ENCODE measurements around the gene NACC2. TPM values are rescaled to one million over a fixed set of nuclear protein-coding genes. Genes with fewer than 3 reads are reported as not detected.
"Not testable (repeated sequence)": the region's sequence is repeated elsewhere in the genome, so short reads cannot be mapped to it uniquely, and the experiment has no call there.

The NACC2 gene
- total RNA-seq, 2 experiments from 2014 or later: 5.3 to 5.6 TPM

DNA sequence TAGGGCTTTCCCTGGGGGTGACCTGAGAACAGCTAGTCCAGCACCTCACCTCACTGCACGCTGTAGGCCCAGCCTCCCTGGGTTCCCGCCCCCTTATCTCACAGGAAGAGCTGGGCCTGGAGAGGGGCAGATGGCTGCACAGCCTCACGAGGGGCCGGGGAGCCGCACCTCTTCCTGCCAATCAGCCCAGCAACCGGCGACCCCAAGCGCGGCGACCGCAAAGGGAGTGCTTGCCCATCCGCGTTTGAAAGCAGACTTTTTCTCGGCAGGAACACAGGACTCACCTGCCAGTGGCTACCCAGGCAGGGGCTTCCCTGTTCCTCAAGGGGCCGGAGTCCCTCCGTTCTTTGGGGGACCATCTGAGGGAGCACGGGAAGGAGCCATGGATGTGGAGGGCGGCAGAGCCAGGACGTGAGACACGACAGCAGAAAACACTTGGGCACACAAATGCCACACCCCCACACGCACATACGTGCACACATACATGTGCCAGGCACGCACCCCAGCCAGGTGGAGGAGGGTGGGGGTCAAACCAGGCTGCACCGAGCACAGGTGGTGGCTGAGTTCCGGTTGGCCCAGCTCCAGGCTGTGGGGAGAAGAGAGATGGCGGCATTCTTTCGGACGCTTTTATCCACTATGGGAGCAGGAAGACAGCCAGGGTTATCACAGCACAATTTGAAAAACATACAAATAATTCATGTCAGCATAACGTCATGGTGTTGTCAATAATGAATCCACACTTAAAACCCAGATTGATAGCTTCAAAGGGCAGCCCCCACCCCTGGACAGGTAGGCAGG lies 12.3 kb upstream of the NACC2 start:
- H3K4me1 Mint-ChIP-seq: peaks cover 37% of the 10 kb centered on the region
- peak overlapping the region; percentile 79 for H3K4me3 Mint-ChIP-seq
- peak overlapping the region; percentile 89 for H3K27ac Mint-ChIP-seq
- peaks cover 3% of the 10 kb centered on the region for H3K36me3 Mint-ChIP-seq
- peak; percentile 69 for DNase-seq
- H3K27me3 Mint-ChIP-seq: no peaks in the 10 kb centered on the region
- no peaks in the 10 kb centered on the region for H3K9me3 Mint-ChIP-seq

DNA sequence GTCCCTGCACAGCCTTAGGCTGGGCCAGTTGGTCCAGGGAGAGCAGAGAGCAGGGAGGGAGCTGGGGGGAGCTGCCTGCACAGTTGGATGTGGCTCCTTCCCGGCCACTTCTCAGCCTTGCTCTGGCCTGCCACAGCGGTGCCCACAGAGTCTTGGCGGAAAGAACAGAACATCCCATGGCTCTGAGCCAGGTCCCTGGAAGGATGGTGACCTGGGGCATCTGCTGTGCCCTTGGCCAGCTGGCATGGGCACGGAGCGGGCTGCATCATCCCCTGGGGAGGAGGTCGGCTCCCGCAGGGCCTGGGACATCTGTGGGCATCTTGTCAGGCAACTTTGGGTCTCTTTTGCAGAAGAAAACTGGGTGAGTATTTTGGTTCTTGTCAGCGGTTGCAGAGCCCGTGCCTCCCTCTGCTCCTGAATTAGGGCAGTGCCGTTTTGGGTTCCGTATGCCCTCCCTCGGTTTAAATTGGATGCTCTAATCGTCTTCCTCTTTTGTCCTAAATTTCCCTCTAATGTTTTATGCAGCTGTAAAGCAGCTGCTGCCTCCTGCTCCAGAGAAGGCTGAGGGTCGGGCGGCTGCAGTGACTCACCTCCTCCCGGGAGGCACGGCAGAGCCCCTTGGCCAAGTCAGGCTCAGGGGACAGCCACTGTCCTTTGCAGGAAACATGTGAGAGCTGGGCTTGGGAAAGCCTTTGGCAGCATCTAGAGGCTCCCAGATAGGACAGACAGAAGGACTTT lies 10.5 kb upstream of the NACC2 start:
- Mint-ChIP-seq H3K4me3 (peak overlapping the region; percentile 43), H3K27me3 (no peaks in the 10 kb centered on the region), H3K9me3 (no peaks in the 10 kb centered on the region), H3K27ac (no peak overlapping the region), H3K4me1 (peaks cover 23% of the 10 kb centered on the region), H3K36me3 (no peaks in the 10 kb centered on the region)
- no peak for DNase-seq

DNA sequence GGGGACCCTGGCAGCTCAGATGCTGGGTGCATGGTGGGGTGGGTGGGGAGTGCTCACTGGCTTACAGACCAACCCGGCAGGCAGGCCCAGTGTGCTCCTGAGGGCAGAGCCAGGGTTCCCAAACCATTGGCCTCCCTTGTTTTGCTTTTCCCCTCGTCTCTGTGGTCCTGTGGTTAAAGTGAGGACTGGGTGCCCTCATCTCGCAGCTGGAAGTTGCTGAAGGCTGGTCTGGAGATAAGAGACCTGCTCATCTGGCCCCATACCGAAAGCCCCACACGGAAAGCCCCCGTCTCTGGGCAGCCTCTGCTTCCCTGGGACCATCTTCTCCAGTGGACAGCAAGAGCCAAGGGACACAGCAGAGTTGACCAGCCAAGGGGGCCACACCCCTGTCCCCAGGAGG lies 9.8 kb upstream of the NACC2 start:
- DNase-seq: no peak
- Mint-ChIP-seq H3K27me3 (no peaks in the 10 kb centered on the region), H3K9me3 (no peaks in the 10 kb centered on the region), H3K27ac (no peak overlapping the region), H3K4me1 (peaks cover 17% of the 10 kb centered on the region), H3K4me3 (no peak overlapping the region), H3K36me3 (no peaks in the 10 kb centered on the region)

DNA sequence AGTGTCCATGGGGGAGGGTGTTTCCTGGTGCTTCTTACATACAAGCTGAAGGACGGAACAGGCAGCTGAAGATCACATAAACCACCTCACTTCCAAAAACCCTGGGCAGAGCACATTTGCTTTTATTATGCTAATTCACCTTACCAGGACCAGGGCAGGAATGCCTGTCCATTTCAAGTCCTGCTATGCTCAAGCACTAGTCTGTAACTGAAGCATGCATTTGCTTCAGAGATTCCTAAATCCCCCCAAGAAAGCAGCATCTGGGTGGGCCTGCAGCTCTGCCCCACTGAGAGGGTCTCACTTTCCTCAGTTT lies 9.4 kb upstream of the NACC2 start:
- no peak overlapping the region for H3K27ac Mint-ChIP-seq
- peaks cover 17% of the 10 kb centered on the region for H3K4me1 Mint-ChIP-seq
- no peaks in the 10 kb centered on the region for H3K36me3 Mint-ChIP-seq
- H3K4me3 Mint-ChIP-seq: no peak overlapping the region
- no peaks in the 10 kb centered on the region for H3K27me3 Mint-ChIP-seq
- DNase-seq: no peak
- no peaks in the 10 kb centered on the region for H3K9me3 Mint-ChIP-seq

DNA sequence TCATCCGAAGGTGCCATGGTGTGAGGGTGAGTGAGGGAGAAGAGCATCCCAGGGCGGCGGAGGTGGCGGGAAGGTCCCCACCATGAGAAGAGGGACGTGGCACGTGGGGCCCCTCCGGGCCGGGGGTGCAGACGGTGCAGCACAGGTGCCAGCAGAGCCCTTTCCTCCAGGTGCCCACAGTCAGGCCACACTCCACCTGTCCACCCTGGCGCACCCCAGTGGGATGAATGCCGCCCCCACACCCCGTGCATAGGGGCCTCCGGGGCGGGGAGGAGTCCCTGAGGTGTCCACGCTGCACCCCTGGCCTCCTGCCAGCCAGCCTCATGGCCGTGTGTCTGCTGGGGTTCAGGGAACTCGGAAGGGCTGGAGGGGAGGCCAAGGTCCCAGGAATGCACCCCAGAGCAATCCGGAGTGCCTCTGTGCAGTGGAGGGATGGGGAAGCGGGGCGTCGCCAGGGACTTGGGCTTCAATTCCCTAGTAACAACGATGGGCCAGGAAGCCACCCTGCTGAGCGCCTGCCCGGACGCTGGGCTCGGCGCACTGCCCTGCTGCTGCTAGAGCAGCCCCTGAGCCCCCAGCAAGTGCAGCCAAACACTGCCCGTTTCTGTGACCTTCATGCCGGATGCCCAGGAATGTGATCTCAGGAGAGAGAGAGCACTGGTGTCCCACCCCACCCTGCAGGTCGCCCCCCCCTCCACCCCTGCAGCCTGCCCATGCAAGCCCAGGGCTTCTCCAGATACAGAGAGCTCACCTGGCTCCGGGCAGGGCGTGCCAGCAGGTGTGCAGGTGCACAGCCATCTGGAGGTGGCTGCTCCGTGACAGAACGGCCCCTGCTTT lies 8.8 kb upstream of the NACC2 start:
- Mint-ChIP-seq H3K36me3 (no peaks in the 10 kb centered on the region), H3K4me3 (no peak overlapping the region), H3K27ac (no peak overlapping the region), H3K4me1 (peaks cover 22% of the 10 kb centered on the region), H3K9me3 (no peaks in the 10 kb centered on the region), H3K27me3 (no peaks in the 10 kb centered on the region)
- no peak for DNase-seq

DNA sequence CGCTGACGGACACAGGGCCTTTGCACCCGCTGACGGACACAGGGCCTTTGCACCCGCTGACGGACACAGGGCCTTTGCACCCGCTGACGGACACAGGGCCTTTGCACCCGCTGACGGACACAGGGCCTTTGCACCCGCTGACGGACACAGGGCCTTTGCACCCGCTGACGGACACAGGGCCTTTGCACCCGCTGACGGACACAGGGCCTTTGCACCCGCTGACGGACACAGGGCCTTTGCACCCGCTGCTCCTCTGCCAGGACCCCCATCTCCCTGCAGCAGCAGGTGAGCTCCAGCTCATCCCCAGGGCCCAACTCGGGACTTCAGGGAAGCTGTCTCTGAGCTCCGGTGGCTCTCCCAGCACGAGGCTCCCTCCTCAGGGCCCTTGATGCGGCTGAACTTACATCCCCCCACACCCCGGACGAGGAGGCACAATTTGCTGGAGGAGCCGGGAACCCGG lies 6.6 kb upstream of the NACC2 start:
- H3K4me3 Mint-ChIP-seq, H3K27me3 Mint-ChIP-seq, H3K36me3 Mint-ChIP-seq, H3K9me3 Mint-ChIP-seq, H3K27ac Mint-ChIP-seq, DNase-seq: not testable (repeated sequence)
- H3K4me1 Mint-ChIP-seq: peaks cover 12% of the 10 kb centered on the region

DNA sequence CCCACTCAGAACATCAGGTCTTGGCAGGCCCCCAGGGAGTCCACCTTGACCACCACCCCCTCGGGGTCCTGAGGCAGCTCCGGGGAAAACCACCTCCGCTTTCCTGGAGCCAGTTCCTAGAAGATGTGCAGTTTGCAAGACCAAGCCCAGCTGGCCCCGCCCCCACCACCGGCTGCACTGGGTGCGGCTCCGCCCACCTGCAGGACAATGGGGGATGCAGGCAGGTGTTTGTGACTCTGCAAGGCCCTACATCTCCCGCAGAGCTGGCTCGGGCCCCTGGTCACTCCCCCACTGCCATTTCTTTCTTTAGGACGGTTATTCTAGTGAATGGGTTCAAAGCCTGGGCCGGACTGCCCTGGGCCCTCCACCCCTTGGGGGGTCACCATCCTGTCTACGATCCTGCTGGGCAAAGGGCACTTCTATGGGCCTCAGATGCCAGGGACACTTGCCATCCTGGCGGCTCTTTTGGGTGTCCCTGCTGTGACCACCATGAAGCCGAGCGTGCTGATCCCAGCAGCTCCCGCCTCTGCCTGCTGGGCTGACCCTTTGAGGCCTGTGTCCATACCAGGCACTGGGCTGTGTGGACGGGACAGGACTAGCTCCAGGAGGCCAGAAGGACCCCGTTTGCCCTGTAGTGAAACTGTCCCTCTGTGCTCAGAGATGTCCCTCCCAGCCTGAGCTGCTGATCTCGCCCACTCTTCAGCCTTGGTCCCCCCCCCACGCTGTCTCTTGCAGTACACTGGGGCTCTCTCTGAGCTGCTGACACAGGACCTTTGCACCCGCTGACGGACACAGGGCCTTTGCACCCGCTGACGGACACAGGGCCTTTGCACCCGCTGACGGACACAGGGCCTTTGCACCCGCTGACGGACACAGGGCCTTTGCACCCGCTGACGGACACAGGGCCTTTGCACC lies 5.9 kb upstream of the NACC2 start:
- Mint-ChIP-seq H3K4me3 (no peak overlapping the region), H3K27ac (no peak overlapping the region), H3K27me3 (no peaks in the 10 kb centered on the region), H3K4me1 (peaks cover 7% of the 10 kb centered on the region), H3K36me3 (no peaks in the 10 kb centered on the region), H3K9me3 (no peaks in the 10 kb centered on the region)
- DNase-seq: no peak

DNA sequence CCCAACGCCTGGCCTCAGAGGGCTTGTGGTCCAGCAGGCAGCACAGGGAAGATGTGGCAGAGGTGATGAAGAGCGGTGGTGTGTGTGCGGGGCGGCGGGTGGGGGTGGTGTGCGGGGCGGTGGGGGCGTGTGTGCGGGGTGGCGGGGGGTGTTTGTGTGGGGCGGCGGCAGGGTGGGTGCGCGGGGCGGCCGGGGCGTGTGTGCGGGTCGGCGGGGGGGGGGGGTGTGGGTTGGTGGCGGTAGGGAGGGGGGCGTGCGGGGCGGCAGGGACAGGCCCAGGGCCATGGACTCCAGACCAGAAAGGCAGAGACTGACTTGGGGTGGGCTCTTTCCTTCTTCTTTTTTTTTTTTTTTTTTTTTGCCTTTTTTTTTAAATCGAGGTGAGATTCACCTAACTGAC lies 4.5 kb upstream of the NACC2 start:
- Mint-ChIP-seq H3K4me3 (no peak overlapping the region), H3K4me1 (peaks cover 5% of the 10 kb centered on the region), H3K27ac (no peak overlapping the region), H3K36me3 (no peaks in the 10 kb centered on the region), H3K9me3 (no peaks in the 10 kb centered on the region), H3K27me3 (no peaks in the 10 kb centered on the region)
- DNase-seq: no peak

DNA sequence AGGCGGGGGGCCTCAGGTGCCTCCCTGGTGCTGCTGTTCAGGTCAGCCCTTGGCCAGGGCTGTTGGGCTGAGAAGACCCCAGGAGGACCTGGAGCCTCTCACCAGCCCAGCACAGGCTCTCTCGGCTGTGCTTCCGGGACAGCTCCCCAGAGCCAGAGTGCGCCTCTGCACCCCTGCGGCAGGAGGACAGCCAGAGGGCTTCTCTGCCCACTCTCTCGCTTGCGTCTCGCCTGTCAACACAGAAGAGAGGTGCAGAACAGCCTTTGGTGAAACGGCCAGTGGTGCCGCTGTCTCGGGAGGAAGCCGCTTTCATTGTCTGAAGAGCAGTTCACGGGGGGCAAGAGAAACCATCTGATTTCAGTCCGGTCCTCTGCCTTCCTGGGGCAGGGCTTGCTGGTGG lies 3.8 kb upstream of the NACC2 start:
- H3K27ac Mint-ChIP-seq: no peak overlapping the region
- no peaks in the 10 kb centered on the region for H3K9me3 Mint-ChIP-seq
- DNase-seq: no peak
- H3K27me3 Mint-ChIP-seq: no peaks in the 10 kb centered on the region
- peaks cover 5% of the 10 kb centered on the region for H3K4me1 Mint-ChIP-seq
- H3K36me3 Mint-ChIP-seq: no peaks in the 10 kb centered on the region
- peak overlapping the region; percentile 1 for H3K4me3 Mint-ChIP-seq

DNA sequence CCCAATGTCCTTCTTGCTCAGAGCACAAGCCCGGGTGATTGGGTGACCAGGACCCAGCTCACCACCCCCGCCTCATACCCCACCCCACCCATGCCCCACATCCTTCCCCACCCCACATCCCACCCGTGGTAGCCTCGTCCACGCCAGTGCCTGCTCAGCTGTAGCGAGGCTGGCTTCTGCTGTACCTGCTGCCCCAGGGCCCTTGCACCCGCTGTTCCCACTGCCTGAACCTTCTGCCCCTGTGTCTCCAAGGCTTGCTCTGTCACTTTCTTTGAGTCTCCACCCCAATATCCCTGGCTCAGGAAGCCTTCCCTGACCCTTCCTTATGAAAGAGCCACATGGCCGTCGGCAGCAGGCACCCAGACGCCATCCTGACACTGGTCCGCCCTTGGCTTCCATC lies 3.1 kb upstream of the NACC2 start:
- Mint-ChIP-seq H3K4me1 (peaks cover 5% of the 10 kb centered on the region), H3K4me3 (no peak overlapping the region), H3K27ac (no peak overlapping the region), H3K36me3 (no peaks in the 10 kb centered on the region), H3K9me3 (no peaks in the 10 kb centered on the region), H3K27me3 (no peaks in the 10 kb centered on the region)
- no peak for DNase-seq

DNA sequence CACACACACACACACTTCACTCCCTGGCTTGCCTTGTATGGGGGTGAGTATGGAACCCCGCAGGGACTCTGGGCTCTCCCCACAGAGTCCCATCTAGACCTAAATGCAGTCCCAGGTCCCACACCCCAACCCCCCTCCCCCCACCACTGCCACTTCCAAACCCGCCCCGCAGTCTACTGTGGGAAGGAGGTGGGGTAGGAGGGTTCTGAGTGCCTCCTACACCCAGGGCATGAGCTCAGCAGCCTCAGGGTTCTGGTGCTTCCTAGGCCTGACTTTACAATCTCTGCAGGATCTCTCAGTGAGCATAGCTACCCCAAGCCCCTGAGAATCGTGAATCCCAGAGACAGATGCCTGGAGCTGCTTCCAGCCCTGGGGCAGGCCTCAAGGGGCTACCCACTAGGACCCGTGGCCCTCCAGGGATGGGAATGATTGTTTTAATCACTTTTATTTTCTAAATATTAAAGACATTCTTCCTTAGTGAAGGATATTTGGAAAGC lies 1.5 kb upstream of the NACC2 start:
- H3K27ac Mint-ChIP-seq: no peak overlapping the region
- DNase-seq: no peak
- peak overlapping the region; percentile 57 for H3K4me3 Mint-ChIP-seq
- no peaks in the 10 kb centered on the region for H3K27me3 Mint-ChIP-seq
- H3K36me3 Mint-ChIP-seq: no peaks in the 10 kb centered on the region
- peaks cover 5% of the 10 kb centered on the region for H3K4me1 Mint-ChIP-seq
- no peaks in the 10 kb centered on the region for H3K9me3 Mint-ChIP-seq

DNA sequence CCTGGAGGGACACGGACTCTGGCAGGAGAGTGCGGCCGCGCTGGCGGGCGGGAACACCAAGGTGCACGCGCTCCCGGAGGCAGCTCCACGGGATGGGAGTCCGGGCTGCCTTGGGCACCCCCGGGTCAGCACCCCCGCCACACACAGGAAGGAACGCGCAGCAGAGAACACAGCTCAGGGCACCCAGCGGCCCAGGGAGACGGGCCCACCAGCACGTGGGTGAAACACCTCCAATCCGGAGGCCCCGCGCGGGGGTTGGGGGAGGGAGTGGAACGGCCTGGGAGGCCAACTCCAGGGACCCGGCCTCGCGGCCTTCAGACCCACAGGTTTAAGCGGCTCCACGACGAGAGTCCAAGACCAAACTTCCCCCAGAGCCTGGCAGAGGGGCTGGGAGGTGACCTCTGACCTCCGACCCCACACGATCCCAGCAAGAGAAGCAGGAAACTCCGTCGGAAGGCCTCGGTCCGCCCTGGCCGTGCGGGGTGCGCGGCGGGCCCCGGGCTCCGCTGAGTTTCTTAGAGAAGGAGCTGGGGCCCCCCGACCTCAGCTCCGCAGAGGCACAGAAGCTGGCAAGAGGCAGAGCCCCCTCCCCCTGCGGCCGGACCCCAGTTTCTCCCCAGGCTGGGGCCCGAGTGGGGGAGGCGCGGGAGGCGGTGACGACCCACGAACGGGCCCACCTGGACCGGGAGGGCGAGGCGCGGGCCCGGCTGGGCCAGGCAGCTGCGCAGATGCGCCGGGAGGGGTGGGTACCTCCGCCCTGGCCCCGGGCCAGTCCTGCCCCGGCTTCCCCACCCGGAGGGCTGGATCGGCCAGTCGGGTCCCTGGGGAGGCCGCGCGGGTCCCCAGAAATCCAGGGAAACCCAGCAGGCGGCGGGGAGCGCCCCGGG lies 851 bp downstream of the NACC2 start:
- Mint-ChIP-seq H3K4me3 (peak overlapping the region; percentile 72), H3K4me1 (peaks cover 7% of the 10 kb centered on the region), H3K36me3 (no peaks in the 10 kb centered on the region), H3K27ac (peak overlapping the region; percentile 56), H3K9me3 (no peaks in the 10 kb centered on the region), H3K27me3 (no peaks in the 10 kb centered on the region)
- DNase-seq: peak; percentile 77

DNA sequence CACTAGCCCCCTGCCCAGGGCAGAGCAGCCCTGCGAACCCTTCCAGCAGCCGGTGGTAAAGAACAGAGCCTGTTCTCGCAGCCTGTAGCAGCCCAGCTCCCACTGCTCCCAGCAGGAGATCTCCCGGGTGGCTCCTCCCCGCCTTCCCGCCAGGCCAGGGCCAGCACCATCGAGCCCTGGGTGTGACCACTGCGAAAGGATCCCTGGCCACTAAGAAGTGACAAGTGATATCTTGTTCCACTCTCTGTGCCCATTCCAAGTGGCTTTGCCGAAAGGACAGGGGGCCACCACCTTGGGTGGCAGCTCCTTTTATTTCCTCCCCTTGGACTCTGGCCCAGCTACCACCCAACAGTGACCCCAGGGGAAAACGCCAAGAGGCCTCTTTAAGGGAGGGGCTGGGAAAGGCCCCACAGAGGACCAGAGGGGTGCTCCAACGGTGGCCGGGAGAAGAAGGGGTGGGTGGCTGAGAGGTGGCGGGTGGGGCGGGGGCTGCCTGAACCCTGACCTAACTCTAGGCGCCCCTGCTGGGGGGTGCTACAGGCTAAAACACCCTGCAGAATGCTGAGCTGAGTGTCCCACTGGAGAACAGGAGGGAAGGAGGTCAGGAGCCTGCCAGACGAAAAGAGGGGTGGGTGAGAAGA lies 1.6 kb downstream of the NACC2 start:
- Mint-ChIP-seq H3K4me3 (peak overlapping the region; percentile 72), H3K36me3 (no peaks in the 10 kb centered on the region), H3K27ac (peak overlapping the region; percentile 25), H3K4me1 (peaks cover 3% of the 10 kb centered on the region), H3K27me3 (no peaks in the 10 kb centered on the region), H3K9me3 (no peaks in the 10 kb centered on the region)
- no peak for DNase-seq
